Kidney epithelial cell (primary cell): ENCODE measurements around the gene KLHL26. TPM values are rescaled to one million over a fixed set of nuclear protein-coding genes. Genes with fewer than 3 reads are reported as not detected.

Source experiments
- DNase-seq: peaks from one replicate; pipeline ENCODE4 v3.0.0-alpha.2; 2010; ENCODE audit warnings: low read depth
- H3K27me3 ChIP-seq: 2 replicates; pipeline ENCODE4 v1.6.0; 2011; ENCODE audit warnings: low read length; ENCODE audit not compliant: control insufficient read depth, insufficient read depth
- H3K36me3 ChIP-seq: 2 replicates; pipeline ENCODE4 v1.5.1; 2011; ENCODE audit warnings: low read length; ENCODE audit not compliant: control insufficient read depth, insufficient read depth
- H3K4me3 ChIP-seq: 2 replicates; pipeline ENCODE4 v1.5.1; 2011; ENCODE audit warnings: low read depth, mild to moderate bottlenecking, control low read depth, low read length
- CTCF ChIP-seq: IDR thresholded peaks from 2 replicates; pipeline ENCODE4 v1.5.1; 2011; ENCODE audit warnings: mild to moderate bottlenecking, moderate library complexity, low read length, control low read depth, inconsistent platforms; ENCODE audit not compliant: insufficient read depth, poor library complexity, severe bottlenecking
- total RNA-seq: library from RNA; depleted of rRNA; stranded (reverse); fragments of >200 nt; gene quantifications from 2 replicates; pipeline ENCODE4 v1.2.3, GENCODE V29; 2015

The KLHL26 gene
- total RNA-seq, 1 donor from 2014 or later: 7.5 TPM

GRCh38 chr19:18612051-18612771, 24.6 kb upstream of the KLHL26 start:
- TF ChIP-seq CTCF: no peak
- Histone ChIP-seq H3K4me3 (peak overlapping the region; percentile 32), H3K36me3 (no peaks in the 10 kb centered on the region), H3K27me3 (peaks cover 78% of the 10 kb centered on the region)
- DNase-seq: no peak

- TF ChIP-seq CTCF: no peak
- peak within 1 kb of the TSS; percentile 32 for H3K4me3 ChIP-seq
- peaks cover 71% of the 10 kb centered on the region for H3K27me3 ChIP-seq
- H3K36me3 ChIP-seq: no peaks in the 10 kb centered on the region
- DNase-seq: no peak
Observed at GRCh38 chr19:18612772-18613588, 23.8 kb upstream of the KLHL26 start, which contains the start of gene TMEM59L. TSS of gene TMEM59L (plus strand) at chr19:18612870. CDS start at chr19:18612959, 89 bp downstream.

GRCh38 chr19:18613589-18614234, 23.1 kb upstream of the KLHL26 start:
- DNase-seq: no peak
- H3K4me3 ChIP-seq: no peak overlapping the region
- TF ChIP-seq CTCF: no peak
- H3K27me3 ChIP-seq: peaks cover 63% of the 10 kb centered on the region
- no peaks in the 10 kb centered on the region for H3K36me3 ChIP-seq

GRCh38 chr19:18616023-18616422, 20.8 kb upstream of the KLHL26 start:
- no peak for TF ChIP-seq CTCF
- DNase-seq: no peak
- H3K36me3 ChIP-seq: no peaks in the 10 kb centered on the region
- no peak overlapping the region for H3K4me3 ChIP-seq
- peaks cover 40% of the 10 kb centered on the region for H3K27me3 ChIP-seq

GRCh38 chr19:18617562-18617961, 19.3 kb upstream of the KLHL26 start:
- H3K4me3 ChIP-seq: no peak overlapping the region
- TF ChIP-seq CTCF: no peak
- no peak for DNase-seq
- peaks cover 27% of the 10 kb centered on the region for H3K27me3 ChIP-seq
- no peaks in the 10 kb centered on the region for H3K36me3 ChIP-seq
